ENCODE results near the gene PLEKHH1. TPM values are rescaled to one million over a fixed set of nuclear protein-coding genes. Genes with fewer than 3 reads are reported as not detected.

Gene PLEKHH1
- total RNA-seq, 1 donor from 2014 or later, result 3.3 TPM

DNA sequence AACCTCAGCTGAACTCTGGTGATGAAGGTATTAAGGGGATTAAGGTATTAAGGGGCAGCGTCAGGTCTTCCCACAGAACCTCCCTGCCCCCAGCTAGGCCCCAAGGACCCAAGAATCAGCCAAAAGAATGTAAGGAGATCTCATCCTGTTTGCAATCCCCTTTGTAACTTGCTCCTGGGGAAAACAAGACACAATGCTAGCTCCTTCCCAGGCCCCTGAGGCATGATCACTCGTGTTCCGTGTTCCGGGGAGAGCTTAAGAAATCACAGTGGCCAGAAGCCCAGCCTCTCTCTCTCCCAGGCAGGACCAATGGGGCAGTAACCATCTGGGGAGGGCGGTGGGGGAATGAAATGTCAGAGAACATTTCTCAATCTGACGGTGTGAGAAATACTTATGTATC lies 33.8 kb downstream of the PLEKHH1 start:
- Histone ChIP-seq H3K9me3 (ENCODE audit: insufficient read depth, low read depth, low read length) (no peaks in the 10 kb centered on the region), H2AFZ (ENCODE audit: low read depth, low read length) (no peak overlapping the region), H3K79me2 (ENCODE audit: insufficient read depth, low read length) (no peaks in the 10 kb centered on the region), H4K20me1 (ENCODE audit: insufficient read depth, low read length) (no peaks in the 10 kb centered on the region), H3K4me2 (ENCODE audit: low read length) (no peak overlapping the region), H3K27me3 (ENCODE audit: insufficient read depth, low read length) (no peaks in the 10 kb centered on the region), H3K9ac (ENCODE audit: low read length) (no peak overlapping the region), H3K4me1 (ENCODE audit: insufficient read depth, low read length) (no peaks in the 10 kb centered on the region), H3K27ac (ENCODE audit: low read depth, low read length) (no peak overlapping the region), H3K36me3 (ENCODE audit: insufficient read depth, low read length) (no peaks in the 10 kb centered on the region), H3K4me3 (ENCODE audit: insufficient read depth, low read depth, low read length) (no peak overlapping the region)
- Mint-ChIP-seq H3K27me3 (ENCODE audit: low read depth, unreplicated experiment) (no peaks in the 10 kb centered on the region), H3K9me3 (ENCODE audit: unreplicated experiment) (peaks cover 1% of the 10 kb centered on the region), H3K27ac (ENCODE audit: unreplicated experiment) (no peak overlapping the region), H3K36me3 (ENCODE audit: low read depth, unreplicated experiment) (peaks cover 3% of the 10 kb centered on the region), H3K4me1 (ENCODE audit: low read depth, unreplicated experiment) (peaks cover 9% of the 10 kb centered on the region), H3K4me3 (ENCODE audit: unreplicated experiment) (no peak overlapping the region)
- FAIRE-seq (no peak), DNase-seq (ENCODE audit: low read depth) (no peak)
- TF ChIP-seq, protein P1, sequence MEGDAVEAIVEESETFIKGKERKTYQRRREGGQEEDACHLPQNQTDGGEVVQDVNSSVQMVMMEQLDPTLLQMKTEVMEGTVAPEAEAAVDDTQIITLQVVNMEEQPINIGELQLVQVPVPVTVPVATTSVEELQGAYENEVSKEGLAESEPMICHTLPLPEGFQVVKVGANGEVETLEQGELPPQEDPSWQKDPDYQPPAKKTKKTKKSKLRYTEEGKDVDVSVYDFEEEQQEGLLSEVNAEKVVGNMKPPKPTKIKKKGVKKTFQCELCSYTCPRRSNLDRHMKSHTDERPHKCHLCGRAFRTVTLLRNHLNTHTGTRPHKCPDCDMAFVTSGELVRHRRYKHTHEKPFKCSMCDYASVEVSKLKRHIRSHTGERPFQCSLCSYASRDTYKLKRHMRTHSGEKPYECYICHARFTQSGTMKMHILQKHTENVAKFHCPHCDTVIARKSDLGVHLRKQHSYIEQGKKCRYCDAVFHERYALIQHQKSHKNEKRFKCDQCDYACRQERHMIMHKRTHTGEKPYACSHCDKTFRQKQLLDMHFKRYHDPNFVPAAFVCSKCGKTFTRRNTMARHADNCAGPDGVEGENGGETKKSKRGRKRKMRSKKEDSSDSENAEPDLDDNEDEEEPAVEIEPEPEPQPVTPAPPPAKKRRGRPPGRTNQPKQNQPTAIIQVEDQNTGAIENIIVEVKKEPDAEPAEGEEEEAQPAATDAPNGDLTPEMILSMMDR (IDR thresholded peaks at IDR 0.05; ENCODE audit: insufficient read depth, low read depth, low read length), result no peak
- no peak for TF ChIP-seq EZH2 (IDR thresholded peaks at IDR 0.05; ENCODE audit: insufficient read depth, low read length)

DNA sequence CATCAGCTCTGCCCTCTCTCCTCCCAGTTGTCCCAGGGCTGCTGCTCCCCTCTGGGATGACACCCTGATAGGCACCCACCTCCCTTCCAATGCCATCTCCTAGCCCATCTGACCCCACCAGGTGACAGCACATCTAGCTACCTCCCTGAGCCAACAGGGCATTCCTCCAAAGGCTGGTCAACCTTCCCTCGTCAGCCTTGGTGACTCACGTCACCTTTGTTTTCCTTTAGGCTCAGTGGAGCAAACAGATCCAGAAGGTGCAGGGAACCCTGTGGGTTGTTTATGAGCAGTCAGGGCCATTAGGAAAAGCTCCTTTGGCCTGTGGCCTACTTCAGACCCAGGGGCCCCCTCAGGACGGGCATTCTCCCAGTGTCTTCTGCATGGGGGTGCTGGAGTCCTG lies 34.6 kb downstream of the PLEKHH1 start:
- no peaks in the 10 kb centered on the region for H3K27me3 Mint-ChIP-seq (ENCODE audit: low read depth, unreplicated experiment)
- H2AFZ ChIP-seq (ENCODE audit: low read depth, low read length), result no peak overlapping the region
- H3K27ac Mint-ChIP-seq (ENCODE audit: unreplicated experiment), result peak overlapping the region; percentile 75
- no peak overlapping the region for H3K4me3 ChIP-seq (ENCODE audit: insufficient read depth, low read depth, low read length)
- no peaks in the 10 kb centered on the region for H3K4me1 ChIP-seq (ENCODE audit: insufficient read depth, low read length)
- H4K20me1 ChIP-seq (ENCODE audit: insufficient read depth, low read length), result no peaks in the 10 kb centered on the region
- no peaks in the 10 kb centered on the region for H3K36me3 ChIP-seq (ENCODE audit: insufficient read depth, low read length)
- TF ChIP-seq, protein P1 (IDR thresholded peaks at IDR 0.05; ENCODE audit: insufficient read depth, low read depth, low read length), result no peak
- no peak for TF ChIP-seq EZH2 (IDR thresholded peaks at IDR 0.05; ENCODE audit: insufficient read depth, low read length)
- H3K9me3 Mint-ChIP-seq (ENCODE audit: unreplicated experiment), result peaks cover 1% of the 10 kb centered on the region
- H3K27me3 ChIP-seq (ENCODE audit: insufficient read depth, low read length), result no peaks in the 10 kb centered on the region
- FAIRE-seq (no peak), DNase-seq (ENCODE audit: low read depth) (no peak)
- no peak overlapping the region for H3K4me3 Mint-ChIP-seq (ENCODE audit: unreplicated experiment)
- H3K9me3 ChIP-seq (ENCODE audit: insufficient read depth, low read depth, low read length), result no peaks in the 10 kb centered on the region
- no peak overlapping the region for H3K9ac ChIP-seq (ENCODE audit: low read length)
- no peak overlapping the region for H3K27ac ChIP-seq (ENCODE audit: low read depth, low read length)
- peaks cover 9% of the 10 kb centered on the region for H3K4me1 Mint-ChIP-seq (ENCODE audit: low read depth, unreplicated experiment)
- no peak overlapping the region for H3K4me2 ChIP-seq (ENCODE audit: low read length)
- no peaks in the 10 kb centered on the region for H3K79me2 ChIP-seq (ENCODE audit: insufficient read depth, low read length)
- peaks cover 2% of the 10 kb centered on the region for H3K36me3 Mint-ChIP-seq (ENCODE audit: low read depth, unreplicated experiment)

DNA sequence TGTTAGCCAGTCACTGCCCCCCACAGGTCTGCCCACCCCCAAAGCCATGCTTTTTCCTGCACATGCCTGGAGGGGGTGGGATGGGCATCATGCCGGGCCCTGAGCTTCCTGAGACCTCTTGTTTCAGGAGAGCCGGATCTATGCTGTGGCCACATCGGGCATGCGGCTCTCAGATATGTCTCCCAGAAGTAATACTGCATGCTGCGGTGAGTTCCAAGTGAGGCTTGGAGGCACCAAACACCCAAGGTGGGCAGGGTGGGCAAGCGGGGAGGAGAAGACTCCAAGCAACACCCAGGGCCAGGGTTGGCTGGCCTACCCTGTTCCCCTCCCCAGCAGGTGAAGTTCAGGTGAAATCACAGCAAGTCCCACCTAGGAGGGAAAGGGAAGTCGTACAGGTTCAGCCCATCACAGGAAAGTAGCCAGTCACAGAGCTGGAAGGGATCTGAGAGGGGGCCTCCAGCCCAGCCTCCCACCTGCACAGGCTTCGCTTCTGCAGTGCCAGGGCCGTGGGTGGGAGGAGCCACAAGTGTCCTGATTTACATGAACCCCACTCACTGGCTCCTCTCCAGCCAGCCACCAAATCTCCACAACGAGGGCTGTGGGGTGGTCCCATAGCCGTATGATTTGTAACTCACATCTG lies 36.0 kb downstream of the PLEKHH1 start:
- H3K4me3 ChIP-seq (ENCODE audit: insufficient read depth, low read depth, low read length), result no peak overlapping the region
- no peaks in the 10 kb centered on the region for H3K36me3 ChIP-seq (ENCODE audit: insufficient read depth, low read length)
- no peak overlapping the region for H3K27ac ChIP-seq (ENCODE audit: low read depth, low read length)
- no peak for FAIRE-seq
- no peak overlapping the region for H3K9ac ChIP-seq (ENCODE audit: low read length)
- H3K4me3 Mint-ChIP-seq (ENCODE audit: unreplicated experiment), result no peak overlapping the region
- no peak for DNase-seq (ENCODE audit: low read depth)
- H4K20me1 ChIP-seq (ENCODE audit: insufficient read depth, low read length), result no peaks in the 10 kb centered on the region
- no peaks in the 10 kb centered on the region for H3K4me1 ChIP-seq (ENCODE audit: insufficient read depth, low read length)
- H3K9me3 ChIP-seq (ENCODE audit: insufficient read depth, low read depth, low read length), result no peaks in the 10 kb centered on the region
- H3K27me3 ChIP-seq (ENCODE audit: insufficient read depth, low read length), result no peaks in the 10 kb centered on the region
- peaks cover 9% of the 10 kb centered on the region for H3K4me1 Mint-ChIP-seq (ENCODE audit: low read depth, unreplicated experiment)
- no peak overlapping the region for H2AFZ ChIP-seq (ENCODE audit: low read depth, low read length)
- H3K9me3 Mint-ChIP-seq (ENCODE audit: unreplicated experiment), result peaks cover 3% of the 10 kb centered on the region
- no peaks in the 10 kb centered on the region for H3K79me2 ChIP-seq (ENCODE audit: insufficient read depth, low read length)
- no peak for TF ChIP-seq EZH2 (IDR thresholded peaks at IDR 0.05; ENCODE audit: insufficient read depth, low read length)
- TF ChIP-seq, protein P1 (IDR thresholded peaks at IDR 0.05; ENCODE audit: insufficient read depth, low read depth, low read length), result no peak
- H3K4me2 ChIP-seq (ENCODE audit: low read length), result no peak overlapping the region
- no peak overlapping the region for H3K27ac Mint-ChIP-seq (ENCODE audit: unreplicated experiment)
- H3K36me3 Mint-ChIP-seq (ENCODE audit: low read depth, unreplicated experiment), result peaks cover 2% of the 10 kb centered on the region
- no peaks in the 10 kb centered on the region for H3K27me3 Mint-ChIP-seq (ENCODE audit: low read depth, unreplicated experiment)
